Gastrocnemius medialis (tissue), 4 donors: Measurements from ENCODE around the gene FRMD4B.

Experiments
- POLR2A ChIP-seq, 2 donors: fragments of 450-650 bp; IDR thresholded peaks; one replicate each; pipeline ENCODE4 v1.6.1; 2017; ENCODE audit warnings: antibody characterized with exemption in 2 of 2, mild to moderate bottlenecking in 2 of 2, moderate library complexity in 2 of 2
- TF ChIP-seq, protein P1 (sequence below), 5 experiments: fragments of 450-650 bp in 3 of 5; fragments of 200-600 bp in 2 of 5; sonication (generic) in 2 of 5; IDR thresholded peaks in 4 of 5; conservative IDR thresholded peaks in 1 of 5; 1 replicate in 4 of 5; 2 replicates in 1 of 5; pipeline ENCODE4 v1.5.1; 2016 to 2019; ENCODE audit warnings: antibody characterized with exemption in 5 of 5, mild to moderate bottlenecking in 3 of 5, moderate library complexity in 3 of 5

DNA sequence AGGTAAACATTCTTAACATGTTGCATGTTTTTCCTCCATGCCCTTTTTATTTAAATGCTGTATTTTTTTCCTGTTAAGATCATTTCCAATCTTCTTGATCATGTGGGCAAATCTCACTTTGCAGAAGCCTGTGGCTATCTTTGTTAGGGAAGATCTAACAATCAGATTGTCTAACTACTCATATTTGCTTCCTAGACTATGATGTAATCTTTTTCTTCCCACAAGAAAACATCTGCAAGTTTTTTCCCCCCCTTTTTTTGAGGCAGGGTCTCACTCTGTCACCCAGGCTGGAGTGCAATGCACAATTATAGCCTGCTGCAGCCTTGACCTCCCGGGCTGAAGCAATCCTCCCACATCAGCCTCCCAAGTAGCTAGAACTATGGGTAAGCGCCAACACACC is 248.5 kb downstream of the FRMD4B start:
- TF ChIP-seq, protein P1, sequence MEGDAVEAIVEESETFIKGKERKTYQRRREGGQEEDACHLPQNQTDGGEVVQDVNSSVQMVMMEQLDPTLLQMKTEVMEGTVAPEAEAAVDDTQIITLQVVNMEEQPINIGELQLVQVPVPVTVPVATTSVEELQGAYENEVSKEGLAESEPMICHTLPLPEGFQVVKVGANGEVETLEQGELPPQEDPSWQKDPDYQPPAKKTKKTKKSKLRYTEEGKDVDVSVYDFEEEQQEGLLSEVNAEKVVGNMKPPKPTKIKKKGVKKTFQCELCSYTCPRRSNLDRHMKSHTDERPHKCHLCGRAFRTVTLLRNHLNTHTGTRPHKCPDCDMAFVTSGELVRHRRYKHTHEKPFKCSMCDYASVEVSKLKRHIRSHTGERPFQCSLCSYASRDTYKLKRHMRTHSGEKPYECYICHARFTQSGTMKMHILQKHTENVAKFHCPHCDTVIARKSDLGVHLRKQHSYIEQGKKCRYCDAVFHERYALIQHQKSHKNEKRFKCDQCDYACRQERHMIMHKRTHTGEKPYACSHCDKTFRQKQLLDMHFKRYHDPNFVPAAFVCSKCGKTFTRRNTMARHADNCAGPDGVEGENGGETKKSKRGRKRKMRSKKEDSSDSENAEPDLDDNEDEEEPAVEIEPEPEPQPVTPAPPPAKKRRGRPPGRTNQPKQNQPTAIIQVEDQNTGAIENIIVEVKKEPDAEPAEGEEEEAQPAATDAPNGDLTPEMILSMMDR (IDR thresholded peaks at IDR 0.05 in 4 of 5, conservative IDR thresholded peaks at IDR 0.05 in 1 of 5), result no peak
- TF ChIP-seq POLR2A (IDR thresholded peaks at IDR 0.05), result no peak
